HG02884 (cell line): Measurements from ENCODE around the gene OXSR1.
"Not testable (repeated sequence)": the region's sequence is repeated elsewhere in the genome, so short reads cannot be mapped to it uniquely, and the experiment has no call there.

Source experiments
- ATAC-seq: cut with Tn5 transposase; IDR thresholded peaks from one replicate; pipeline ENCODE4 v1.9.1; 2021; ENCODE audit warnings: mild to moderate bottlenecking, moderate library complexity; ENCODE audit not compliant: unreplicated experiment

The OXSR1 gene

DNA sequence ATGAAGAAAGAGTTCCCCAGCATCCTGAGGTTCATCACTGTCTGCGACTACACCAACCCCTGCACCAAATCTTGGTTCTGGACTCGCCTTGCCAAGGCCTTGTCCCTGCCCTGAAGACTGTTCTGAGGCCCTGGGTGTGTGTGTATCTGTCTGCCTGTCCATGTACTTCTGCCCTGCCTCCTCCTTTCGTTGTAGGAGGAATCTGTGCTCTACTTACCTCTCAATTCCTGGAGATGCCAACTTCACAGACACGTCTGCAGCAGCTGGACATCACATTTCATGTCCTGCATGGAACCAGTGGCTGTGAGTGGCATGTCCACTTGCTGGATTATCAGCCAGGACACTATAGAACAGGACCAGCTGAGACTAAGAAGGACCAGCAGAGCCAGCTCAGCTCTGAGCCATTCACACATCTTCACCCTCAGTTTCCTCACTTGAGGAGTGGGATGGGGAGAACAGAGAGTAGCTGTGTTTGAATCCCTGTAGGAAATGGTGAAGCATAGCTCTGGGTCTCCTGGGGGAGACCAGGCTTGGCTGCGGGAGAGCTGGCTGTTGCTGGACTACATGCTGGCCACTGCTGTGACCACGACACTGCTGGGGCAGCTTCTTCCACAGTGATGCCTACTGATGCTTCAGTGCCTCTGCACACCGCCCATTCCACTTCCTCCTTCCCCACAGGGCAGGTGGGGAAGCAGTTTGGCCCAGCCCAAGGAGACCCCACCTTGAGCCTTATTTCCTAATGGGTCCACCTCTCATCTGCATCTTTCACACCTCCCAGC is 24.0 kb upstream of the OXSR1 start:
- no peak for ATAC-seq

DNA sequence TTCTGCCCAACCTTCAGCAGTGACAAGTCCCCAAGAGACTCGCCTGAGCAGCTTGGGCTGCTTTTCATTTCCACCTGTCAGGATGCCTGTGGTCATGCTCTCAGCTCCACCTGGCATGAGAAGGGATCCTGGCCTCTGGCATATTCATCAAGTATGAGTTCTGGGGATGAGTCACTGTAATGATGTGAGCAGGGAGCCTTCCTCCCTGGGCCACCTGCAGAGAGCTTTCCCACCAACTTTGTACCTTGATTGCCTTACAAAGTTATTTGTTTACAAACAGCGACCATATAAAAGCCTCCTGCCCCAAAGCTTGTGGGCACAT is 23.4 kb upstream of the OXSR1 start:
- ATAC-seq = no peak

DNA sequence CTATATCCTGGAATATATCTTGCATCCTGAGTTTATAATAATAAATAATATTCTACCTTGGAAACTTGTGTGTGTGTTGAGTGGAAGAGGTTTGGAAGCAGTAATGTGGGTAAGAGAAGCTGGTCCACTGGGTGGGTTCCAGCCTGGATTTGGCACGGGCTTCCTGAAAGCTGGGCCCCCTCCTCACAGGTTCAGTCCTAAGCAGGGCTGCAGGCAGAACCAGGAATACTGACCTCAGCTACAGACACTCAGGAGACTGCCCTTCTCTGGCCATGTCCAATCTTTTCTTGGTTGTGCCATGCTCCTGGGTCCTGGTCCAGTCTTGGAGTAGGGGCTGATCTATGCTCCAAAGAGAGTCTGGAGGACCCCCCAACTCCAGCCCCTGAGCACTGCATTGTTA is 22.4 kb upstream of the OXSR1 start:
- ATAC-seq = no peak

DNA sequence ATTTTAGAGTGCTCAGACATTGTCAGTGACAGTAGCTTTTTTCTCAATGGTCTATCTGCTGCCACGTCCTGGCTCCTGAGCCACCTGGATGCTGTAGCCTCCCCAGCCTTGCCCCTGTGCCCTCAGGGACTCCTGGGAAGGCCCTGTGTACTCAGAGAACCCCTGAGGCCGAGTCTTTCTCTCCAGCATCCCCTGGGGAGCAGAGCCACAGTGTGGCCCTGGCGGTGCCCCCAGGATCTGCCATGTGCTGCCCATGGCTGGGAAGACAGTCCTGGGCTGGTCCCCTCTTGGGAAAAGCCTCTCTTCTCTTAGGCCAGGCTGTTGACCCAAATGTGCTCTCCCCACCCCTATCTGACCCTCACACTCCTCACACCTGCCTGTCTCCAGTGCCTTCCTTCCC is 21.8 kb upstream of the OXSR1 start:
- no peak for ATAC-seq

DNA sequence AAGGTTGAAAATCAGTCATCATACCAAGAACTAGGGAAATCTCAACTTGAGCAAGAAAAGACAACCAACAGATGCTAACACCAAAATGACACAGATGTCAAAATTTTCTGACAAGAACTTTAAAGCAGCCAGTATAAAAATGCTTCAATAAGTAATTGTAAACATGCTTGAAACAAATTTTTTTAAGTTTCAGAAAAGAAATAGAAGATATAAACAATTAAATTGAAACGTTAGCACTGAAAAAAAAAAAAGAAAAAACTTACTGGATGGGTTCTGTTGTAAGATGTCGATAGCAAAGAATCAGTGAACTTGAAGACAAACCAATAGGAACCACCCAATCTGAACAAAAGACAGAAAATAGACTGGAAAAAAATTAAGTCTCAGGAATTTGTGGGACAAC is 18.8 kb upstream of the OXSR1 start:
- no peak for ATAC-seq

DNA sequence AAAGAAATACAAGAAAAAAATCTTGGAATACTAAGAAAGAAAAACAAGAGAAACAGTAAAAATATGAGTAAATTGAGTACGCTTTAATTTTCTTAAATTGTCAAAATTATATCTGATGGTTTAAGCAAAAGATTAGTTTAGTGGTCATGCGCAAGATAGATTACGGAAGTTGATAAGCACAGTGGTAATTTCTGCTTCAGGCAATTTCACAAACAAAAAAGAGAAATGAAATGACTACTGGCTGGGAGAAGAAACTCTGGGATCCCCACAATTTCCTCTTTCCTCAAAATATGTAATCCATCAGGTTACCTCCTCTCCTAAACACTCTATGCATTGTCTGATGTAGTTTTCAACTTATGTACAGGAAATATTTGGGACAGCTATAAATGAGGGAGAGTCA is 17.9 kb upstream of the OXSR1 start:
- ATAC-seq = no peak

DNA sequence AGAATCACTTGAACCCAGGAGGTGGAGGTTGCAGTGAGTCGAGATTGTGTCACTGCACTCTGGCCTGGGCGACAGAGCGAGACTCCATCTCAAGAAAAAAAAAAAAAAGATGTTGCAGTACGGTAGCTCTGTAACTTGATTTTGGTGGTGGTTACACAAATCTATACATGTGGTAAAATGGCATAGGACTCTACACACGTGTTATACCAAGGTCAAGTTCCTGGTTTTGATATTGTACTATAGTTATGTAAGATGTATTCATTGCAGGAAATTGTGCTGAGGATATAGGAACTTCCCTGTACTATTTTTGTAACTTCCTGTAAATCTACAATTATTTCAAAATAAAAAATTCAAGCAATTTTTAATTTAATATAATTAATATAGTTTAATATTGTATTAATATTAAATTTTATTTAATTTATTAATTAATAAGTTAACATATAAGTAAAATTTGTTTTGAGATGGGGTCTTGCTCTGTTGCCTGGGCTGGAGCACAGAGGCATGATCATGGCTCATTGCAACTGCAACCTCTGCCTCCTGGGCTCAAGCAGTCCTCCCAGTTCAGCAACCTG is 16.9 kb upstream of the OXSR1 start:
- ATAC-seq = no peak

DNA sequence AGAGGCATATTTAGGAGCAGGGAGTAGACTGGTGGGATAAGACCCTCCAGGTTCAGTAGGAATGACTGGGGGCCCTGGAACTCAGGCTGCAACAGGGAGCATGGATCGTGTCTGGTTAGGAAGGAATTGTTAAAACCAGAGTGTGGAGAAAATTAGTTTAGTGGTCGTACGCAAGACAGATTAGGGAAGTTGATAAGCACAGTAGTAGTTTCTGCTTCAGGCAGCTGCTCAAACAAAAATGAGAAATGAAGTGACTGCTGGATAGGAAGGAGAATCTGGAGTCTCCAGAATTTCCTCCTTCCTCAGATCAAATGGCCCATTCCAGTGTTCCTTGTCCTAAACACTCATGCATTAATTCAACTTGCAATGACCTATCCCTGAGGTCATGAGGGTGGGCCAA is 15.6 kb upstream of the OXSR1 start:
- ATAC-seq = no peak

DNA sequence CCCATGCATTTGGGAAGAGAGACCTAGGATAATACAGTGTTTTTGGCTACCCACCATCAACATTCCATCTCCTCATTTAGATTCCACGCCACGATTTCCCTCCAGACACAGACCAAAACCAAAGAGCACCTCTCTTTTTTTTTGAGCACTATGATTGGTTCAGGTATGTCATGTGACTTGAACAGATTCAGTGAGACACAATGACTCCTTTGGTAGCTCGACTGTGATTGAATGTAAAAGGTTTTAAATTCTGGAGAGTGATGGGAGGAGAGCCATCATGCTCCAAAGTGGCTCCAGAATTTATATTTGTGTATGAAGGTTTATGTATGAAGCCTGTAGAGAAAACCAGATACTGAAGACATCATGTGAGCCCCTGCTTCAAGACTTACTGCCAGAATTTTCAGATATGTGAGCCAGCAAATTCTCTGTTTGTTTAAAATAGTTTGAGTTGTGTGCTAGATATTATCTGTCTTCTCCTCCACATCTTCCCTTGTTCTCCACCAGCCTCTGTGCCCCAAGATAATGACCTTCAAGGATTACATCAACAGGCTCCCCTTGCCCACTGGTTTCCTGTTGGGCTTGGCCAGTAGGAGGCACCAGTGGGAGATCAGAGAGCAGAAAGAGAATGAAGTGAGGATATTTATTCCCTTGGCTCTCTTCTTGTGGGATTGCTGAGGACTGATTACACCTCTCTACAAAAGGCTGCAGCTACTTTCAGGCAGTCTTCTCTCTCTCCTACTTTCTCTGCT is 14.4 kb upstream of the OXSR1 start:
- no peak for ATAC-seq

DNA sequence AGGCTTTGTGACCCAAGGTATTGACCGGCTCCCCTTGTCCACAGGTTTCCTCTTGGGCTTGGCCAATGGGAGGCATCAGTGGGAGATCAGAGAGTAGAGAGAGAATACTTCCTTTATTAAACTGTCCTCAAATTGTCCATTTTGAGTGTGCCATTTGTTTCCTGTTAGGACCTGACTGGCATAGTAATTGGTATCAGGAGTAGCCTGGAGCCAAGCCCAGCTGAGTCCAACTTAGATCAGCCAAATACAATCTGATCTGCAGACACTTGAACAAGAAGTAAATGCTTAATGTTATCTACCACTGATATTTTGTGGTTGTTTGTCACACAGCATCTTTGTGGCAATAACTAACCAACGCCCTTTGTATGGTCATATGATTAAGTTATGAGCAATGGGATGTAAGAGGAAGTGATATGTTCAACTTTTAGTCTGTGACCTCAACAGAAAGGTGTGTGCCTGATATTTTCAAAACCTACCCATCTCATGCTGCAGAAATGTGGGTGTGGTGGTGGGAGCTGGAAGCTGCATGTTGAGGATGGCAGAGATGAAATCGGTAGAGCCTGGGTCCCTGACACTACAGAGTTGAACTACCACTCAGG is 13.6 kb upstream of the OXSR1 start:
- ATAC-seq = no peak

DNA sequence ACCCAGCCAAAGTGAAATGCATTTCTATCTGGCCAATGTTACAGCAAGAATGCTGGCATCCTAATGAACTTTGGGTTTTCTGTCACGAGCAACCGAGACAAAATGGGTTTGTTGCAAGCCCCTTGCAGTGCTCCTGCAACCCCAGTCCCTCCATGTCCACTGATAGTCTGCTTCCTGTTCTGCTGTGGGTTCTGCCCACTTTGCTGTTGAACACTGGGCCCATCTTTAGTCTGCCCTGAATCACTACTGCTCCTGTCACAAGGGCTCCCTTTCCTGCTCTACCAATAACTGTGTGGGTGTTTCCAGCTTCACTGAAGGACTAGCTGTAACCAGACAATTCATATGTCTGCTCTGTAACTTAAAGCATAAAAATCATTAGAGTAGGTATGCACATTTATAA is 12.7 kb upstream of the OXSR1 start:
- no peak for ATAC-seq

DNA sequence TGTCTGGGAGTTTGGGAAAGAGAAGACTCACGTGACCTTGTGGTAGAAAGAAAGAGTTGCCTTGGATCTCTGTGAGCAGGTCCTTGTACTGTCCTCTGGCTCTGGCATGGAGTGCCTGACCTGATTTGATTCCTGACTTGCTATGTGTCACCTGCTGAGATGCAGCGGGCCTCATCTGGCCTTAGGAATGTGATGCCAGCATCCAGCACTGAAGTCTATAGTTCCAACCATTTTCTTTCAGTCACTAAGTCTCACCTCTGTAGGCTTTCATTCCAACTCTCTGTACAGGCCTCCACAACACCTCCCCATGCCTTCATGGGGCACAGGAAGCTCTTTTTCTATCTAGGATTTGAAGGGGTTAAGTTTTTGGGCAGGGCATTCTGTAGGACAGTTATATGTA is 12.1 kb upstream of the OXSR1 start:
- no peak for ATAC-seq

DNA sequence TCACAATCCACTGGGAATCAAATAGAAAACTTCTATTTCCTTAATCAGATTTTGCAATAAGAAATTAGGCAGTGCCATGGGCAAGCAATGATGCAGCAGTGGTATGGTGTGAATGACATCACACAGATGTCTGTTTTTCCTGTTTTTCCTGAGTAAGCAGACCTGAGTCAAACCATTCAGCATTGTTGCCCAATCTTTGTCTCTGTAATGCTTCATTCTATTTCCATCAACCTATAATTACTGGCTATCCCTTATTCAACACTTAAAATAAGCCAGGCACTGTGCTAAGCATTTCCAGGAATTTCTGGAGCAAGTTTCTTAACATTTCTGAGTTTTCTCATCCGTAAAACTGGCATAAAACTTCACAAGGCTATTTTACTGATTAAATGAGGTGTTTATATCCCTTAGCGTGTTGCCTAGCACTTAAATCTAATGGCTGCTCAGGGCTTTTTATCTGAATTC is 11.3 kb upstream of the OXSR1 start:
- ATAC-seq = no peak

DNA sequence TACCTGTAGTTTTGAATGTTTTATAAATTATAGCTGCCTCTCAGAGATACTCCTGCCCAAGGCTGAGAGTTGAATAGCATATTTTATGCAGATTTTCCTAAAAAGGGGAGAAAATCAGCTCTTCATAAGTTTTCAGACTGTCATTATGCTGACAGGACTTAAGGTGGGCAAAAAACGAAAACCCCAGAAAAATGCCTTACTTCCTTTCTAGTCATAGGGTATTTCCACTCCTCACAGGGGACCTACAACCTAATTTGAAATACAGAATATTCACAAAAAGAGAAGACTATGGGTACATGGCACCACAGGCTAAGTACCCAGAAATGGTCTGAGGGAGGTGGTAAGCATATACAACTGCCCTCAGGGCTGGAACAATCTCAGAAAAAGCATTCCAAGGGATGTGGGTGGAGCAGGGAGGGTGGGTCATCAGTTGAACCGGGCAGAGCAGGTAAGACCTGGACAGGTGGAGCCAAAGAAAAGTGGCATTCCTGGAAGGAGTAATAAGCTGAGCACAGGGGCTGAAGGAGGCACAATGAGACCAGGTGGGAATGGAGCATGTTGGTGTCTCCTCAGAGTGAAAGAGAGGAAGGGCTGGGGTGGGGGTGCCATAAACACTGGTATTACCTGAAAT is 10.6 kb upstream of the OXSR1 start:
- ATAC-seq = no peak

DNA sequence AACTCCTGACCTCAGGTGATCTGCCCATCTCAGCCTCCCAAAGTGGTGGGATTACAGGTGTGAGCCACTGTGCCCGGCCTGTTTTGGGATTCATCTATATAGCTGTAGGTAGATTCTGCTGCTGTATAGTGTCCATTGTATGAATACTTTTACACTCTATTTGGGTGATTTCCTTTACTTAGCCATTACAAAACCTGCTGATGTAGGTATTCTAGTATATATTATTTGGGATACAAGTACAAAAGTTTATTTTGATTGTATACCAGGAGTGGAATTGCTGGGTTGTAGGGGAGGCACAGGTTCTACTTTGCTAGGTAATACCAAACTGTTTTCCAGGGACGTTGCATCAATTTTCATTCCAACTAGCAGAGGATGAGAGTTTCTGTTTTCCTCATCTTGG is 9.5 kb upstream of the OXSR1 start:
- no peak for ATAC-seq

DNA sequence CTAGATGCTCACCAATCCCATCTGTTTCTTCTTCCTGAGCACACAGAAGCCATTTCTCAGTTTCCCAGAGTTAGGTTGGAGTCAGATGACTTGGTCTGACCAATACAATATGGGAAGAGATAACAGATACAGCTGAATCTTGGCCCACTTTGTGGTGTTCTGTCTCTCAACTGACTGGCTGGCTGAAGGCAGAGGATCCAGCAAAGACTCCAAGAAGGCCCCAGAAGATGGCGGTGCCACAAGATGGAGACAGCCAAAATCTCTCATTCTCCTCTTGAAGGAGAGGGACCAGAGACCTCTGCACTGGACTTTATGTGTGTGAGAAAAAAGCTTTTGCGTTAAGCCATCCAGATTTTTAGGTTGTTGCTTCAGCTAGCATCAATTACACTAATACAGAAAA is 8.2 kb upstream of the OXSR1 start:
- no peak for ATAC-seq

DNA sequence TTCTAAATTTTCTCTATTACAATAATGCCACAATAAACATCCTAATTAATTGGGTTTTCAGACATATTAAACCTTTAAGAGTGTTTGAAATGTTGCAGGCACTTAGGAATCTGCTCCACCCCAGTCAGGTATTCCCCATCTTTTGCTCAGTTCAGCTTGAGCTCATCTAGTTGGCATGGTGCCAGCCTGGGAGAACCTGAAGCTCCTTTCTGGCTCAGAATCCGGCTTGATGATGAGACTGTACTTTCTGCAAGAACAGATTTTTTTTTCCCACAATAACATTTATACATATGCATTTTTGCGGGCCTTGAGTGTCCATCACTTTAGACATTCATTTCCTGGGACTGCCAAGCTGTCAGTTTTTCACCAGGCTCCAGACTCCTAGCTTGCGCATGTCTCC is 7.7 kb upstream of the OXSR1 start:
- no peak for ATAC-seq

DNA sequence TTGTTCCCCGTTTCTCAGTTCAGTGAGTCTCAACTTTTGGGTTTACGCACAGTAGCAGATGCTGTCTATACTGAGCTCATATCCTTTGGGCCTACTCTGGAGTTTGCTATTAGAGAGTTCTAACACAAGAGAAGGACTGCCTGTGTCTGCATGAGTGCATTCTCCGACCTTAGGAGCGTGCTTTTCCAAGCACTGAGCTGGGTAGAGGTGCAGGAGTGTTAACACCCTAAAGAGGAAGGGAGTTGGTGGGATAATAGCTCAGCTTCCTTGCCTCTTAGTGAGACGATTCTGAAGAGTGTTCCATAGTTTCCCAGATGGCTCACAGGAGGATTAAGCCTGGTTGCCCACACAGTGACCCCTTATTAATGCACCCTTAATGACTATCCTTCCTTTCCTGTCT is 6.9 kb upstream of the OXSR1 start:
- ATAC-seq = no peak

DNA sequence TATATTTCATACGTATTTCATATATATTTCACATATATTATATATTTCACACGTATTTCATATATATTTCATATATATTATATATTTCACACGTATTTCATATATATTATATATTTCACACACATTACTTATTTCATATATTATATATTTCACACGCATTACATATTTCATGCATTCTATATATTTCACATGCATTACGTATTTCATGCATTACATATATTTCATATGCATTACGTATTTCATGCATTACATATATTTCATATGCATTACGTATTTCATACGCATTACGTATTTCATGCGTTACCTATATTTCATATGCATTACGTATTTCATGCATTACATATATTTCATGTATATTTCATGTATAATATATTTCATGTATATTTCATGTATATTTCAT is 4.6 kb upstream of the OXSR1 start:
- not testable (repeated sequence) for ATAC-seq

DNA sequence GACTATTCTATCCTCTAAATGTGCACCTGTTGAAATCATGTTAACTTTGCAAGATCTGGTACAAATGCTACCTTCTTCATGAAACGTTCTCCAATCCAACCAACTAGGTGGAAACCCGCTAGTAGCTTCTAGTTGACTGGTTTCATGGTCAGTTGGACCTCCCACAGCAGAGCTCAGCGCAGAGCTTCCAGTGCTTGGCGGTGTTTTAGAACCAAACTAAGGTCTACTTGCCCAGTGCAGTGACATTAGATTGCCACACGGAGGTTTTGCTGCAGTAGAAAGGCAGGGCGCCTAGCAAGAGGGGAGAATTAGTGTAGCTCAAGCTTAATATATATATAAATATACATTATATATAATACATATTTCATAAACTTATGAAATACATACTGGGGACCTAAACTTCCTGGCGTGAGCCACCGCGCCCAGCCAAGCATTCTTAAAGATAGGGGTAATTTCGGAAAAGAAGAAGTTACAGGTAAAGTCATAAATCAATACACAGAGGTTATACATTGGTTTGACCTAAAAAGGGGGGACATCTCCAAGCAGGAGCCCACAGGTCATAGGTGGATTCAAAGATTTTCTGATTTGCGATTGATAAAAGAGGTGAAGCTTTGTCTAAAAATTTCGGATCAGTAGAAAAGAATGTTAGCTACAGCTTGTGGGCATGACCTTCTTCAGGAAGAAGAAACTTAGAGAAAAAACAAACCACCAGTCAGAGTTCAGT is 2.1 kb upstream of the OXSR1 start:
- no peak for ATAC-seq
